ENCODE results near the gene PPM1H. TPM values are rescaled to one million over a fixed set of nuclear protein-coding genes. Genes with fewer than 3 reads are reported as not detected.
A peak's percentile ranks its signal among the peaks of the same experiment; 100 is the strongest.

Gene PPM1H
- total RNA-seq, 1 experiment from 2014 or later: 12.0 TPM

GRCh38 chr12:62930546-62931425 lies 4.2 kb downstream of the PPM1H start:
- ChIA-PET POLR2A (ENCODE audit: unreplicated experiment) (interaction anchor here (0.6 to 0.7 kb wide), 2 partner anchors 83 to 88 kb away, joined by 5 to 6 read pairs; no protein-coding TSS in a partner anchor), CTCF (no interaction called here)
- Histone ChIP-seq H3K4me3 (ENCODE audit: low read length) (no peak overlapping the region), H3K9ac (ENCODE audit: low read length) (no peak overlapping the region), H3K79me2 (ENCODE audit: low read length) (peaks cover 80% of the 10 kb centered on the region), H3K27me3 (ENCODE audit: low read length) (no peaks in the 10 kb centered on the region), H3K36me3 (ENCODE audit: low read depth, low read length) (no peaks in the 10 kb centered on the region), H3K9me3 (ENCODE audit: low read length) (no peaks in the 10 kb centered on the region), H3K4me1 (ENCODE audit: insufficient read depth, low read length) (peaks cover 22% of the 10 kb centered on the region), H3F3A (ENCODE audit: low read length, unreplicated experiment) (no peaks in the 10 kb centered on the region), H3K27ac (ENCODE audit: low read length) (no peak overlapping the region), H3K9me2 (replicated peaks; ENCODE audit: low read length) (no peaks in the 10 kb centered on the region), H3K4me2 (ENCODE audit: low read length) (peak overlapping the region; percentile 30; the same call in 1 of the 2 replicates), H2AFZ (ENCODE audit: low read length) (no peak overlapping the region), H4K20me1 (ENCODE audit: low read length) (no peaks in the 10 kb centered on the region)
- TF ChIP-seq EZH2phosphoT487 (IDR thresholded peaks at IDR 0.05; ENCODE audit: borderline replicate concordance, low read length): no peak
- DNase-seq (peak; percentile 57), ATAC-seq (no peak)
- intact Hi-C loops (cut with micrococcal nuclease): loop anchor here (5.0 to 10.0 kb wide), 2 partner anchors 328 to 496 kb away; no protein-coding TSS in a partner anchor
- no TSS peak for BruUV-seq (replicated peaks)

DNA sequence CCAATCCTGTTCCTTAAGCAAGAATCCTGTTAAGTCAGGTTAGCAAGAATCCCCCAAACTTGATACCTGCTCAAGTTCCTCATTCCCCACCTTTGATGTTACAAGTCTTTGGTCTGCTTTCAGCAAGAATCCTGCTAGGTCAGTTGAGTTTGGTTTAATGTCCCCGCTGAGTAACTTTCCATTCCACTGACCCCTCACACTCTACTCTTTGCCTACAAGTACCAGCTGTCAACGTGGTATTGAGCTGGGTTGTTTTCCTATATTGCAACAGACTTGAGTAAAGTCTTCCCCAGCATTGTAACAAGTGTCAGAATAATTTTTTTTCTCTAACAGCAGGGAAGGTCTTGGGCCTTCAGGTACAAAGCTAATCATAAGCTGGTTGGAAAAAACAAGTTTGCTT lies 6.3 kb downstream of the PPM1H start:
- BruUV-seq (replicated peaks): no TSS peak
- H3K9me3 ChIP-seq (ENCODE audit: low read length): no peaks in the 10 kb centered on the region
- H3F3A ChIP-seq (ENCODE audit: low read length, unreplicated experiment): no peaks in the 10 kb centered on the region
- H3K4me3 ChIP-seq (ENCODE audit: low read length): no peak overlapping the region
- intact Hi-C loops (cut with micrococcal nuclease): no loop called here
- peaks cover 93% of the 10 kb centered on the region for H3K79me2 ChIP-seq (ENCODE audit: low read length)
- TF ChIP-seq EZH2 (IDR thresholded peaks at IDR 0.05; ENCODE audit: low read length, unreplicated experiment) (no peak), CTCF (conservative IDR thresholded peaks at IDR 0.05; ENCODE audit: low read depth, low read length) (no peak), EZH2phosphoT487 (IDR thresholded peaks at IDR 0.05; ENCODE audit: borderline replicate concordance, low read length) (no peak)
- H3K27ac ChIP-seq (ENCODE audit: low read length): no peak overlapping the region
- DNase-seq (no peak), ATAC-seq (no peak)
- peaks cover 19% of the 10 kb centered on the region for H3K4me1 ChIP-seq (ENCODE audit: insufficient read depth, low read length)
- H3K9me2 ChIP-seq (replicated peaks; ENCODE audit: low read length): no peaks in the 10 kb centered on the region
- no peaks in the 10 kb centered on the region for H4K20me1 ChIP-seq (ENCODE audit: low read length)
- no peak overlapping the region for H2AFZ ChIP-seq (ENCODE audit: low read length)
- CTCF ChIA-PET: no interaction called here
- POLR2A ChIA-PET (ENCODE audit: unreplicated experiment): no interaction called here
- no peaks in the 10 kb centered on the region for H3K36me3 ChIP-seq (ENCODE audit: low read depth, low read length)
- no peaks in the 10 kb centered on the region for H3K27me3 ChIP-seq (ENCODE audit: low read length)
- no peak overlapping the region for H3K4me2 ChIP-seq (ENCODE audit: low read length)
- H3K9ac ChIP-seq (ENCODE audit: low read length): no peak overlapping the region

GRCh38 chr12:62925680-62926079 lies 9.3 kb downstream of the PPM1H start:
- CTCF ChIA-PET: interaction anchor here (0.8 kb wide), 1 partner anchor 490 kb away, joined by 3 read pairs; no protein-coding TSS in a partner anchor
- H3K4me2 ChIP-seq (ENCODE audit: low read length): no peak overlapping the region
- POLR2A ChIA-PET (ENCODE audit: unreplicated experiment): interaction anchor here (0.7 kb wide), 1 partner anchor 9 kb away, joined by 3 read pairs; the partner anchor contains the start of gene PPM1H
- H3F3A ChIP-seq (ENCODE audit: low read length, unreplicated experiment): no peaks in the 10 kb centered on the region
- H3K79me2 ChIP-seq (ENCODE audit: low read length): peaks cover 81% of the 10 kb centered on the region
- H3K9ac ChIP-seq (ENCODE audit: low read length): no peak overlapping the region
- peaks cover 28% of the 10 kb centered on the region for H3K4me1 ChIP-seq (ENCODE audit: insufficient read depth, low read length)
- intact Hi-C loops (cut with micrococcal nuclease): no loop called here
- TF ChIP-seq CTCF (conservative IDR thresholded peaks at IDR 0.05; ENCODE audit: low read depth, low read length) (no peak), EZH2 (IDR thresholded peaks at IDR 0.05; ENCODE audit: low read length, unreplicated experiment) (no peak), EZH2phosphoT487 (IDR thresholded peaks at IDR 0.05; ENCODE audit: borderline replicate concordance, low read length) (no peak)
- no peaks in the 10 kb centered on the region for H3K36me3 ChIP-seq (ENCODE audit: low read depth, low read length)
- no peak overlapping the region for H3K4me3 ChIP-seq (ENCODE audit: low read length)
- H3K27ac ChIP-seq (ENCODE audit: low read length): no peak overlapping the region
- H2AFZ ChIP-seq (ENCODE audit: low read length): no peak overlapping the region
- DNase-seq: no peak
- H4K20me1 ChIP-seq (ENCODE audit: low read length): no peaks in the 10 kb centered on the region
- H3K9me2 ChIP-seq (replicated peaks; ENCODE audit: low read length): no peaks in the 10 kb centered on the region
- ATAC-seq: no peak
- H3K27me3 ChIP-seq (ENCODE audit: low read length): no peaks in the 10 kb centered on the region
- no peaks in the 10 kb centered on the region for H3K9me3 ChIP-seq (ENCODE audit: low read length)
- no TSS peak for BruUV-seq (replicated peaks)
